ENCODE measurements around the gene MED4.
A peak's percentile ranks its signal among the peaks of the same experiment; 100 is the strongest.

The MED4 gene

GRCh38 chr13:48094781-48095502 lies at the start of gene MED4:
MED4 (minus strand) TSS chr13:48095104; CDS start chr13:48095078, 26 bp downstream.
- DNase-seq (ENCODE audit: low read depth, low spot score) = peak; percentile 94

GRCh38 chr13:48144413-48145035 lies 49.6 kb upstream of the MED4 start:
- DNase-seq (ENCODE audit: low read depth, low spot score) = no peak

GRCh38 chr13:48142436-48142835 lies 47.5 kb upstream of the MED4 start:
- no peak for DNase-seq (ENCODE audit: low read depth, low spot score)

- DNase-seq (ENCODE audit: low read depth, low spot score) = no peak
Measured at GRCh38 chr13:48138270-48138669, 43.4 kb upstream of the MED4 start.

GRCh38 chr13:48132961-48133360 lies 38.1 kb upstream of the MED4 start:
- DNase-seq (ENCODE audit: low read depth, low spot score) = no peak

GRCh38 chr13:48131533-48131932 lies 36.6 kb upstream of the MED4 start:
- no peak for DNase-seq (ENCODE audit: low read depth, low spot score)

- no peak for DNase-seq (ENCODE audit: low read depth, low spot score)
Measured at GRCh38 chr13:48126944-48127830, 32.3 kb upstream of the MED4 start.

GRCh38 chr13:48125794-48126228 lies 30.9 kb upstream of the MED4 start:
- no peak for DNase-seq (ENCODE audit: low read depth, low spot score)

GRCh38 chr13:48123812-48124211 lies 28.9 kb upstream of the MED4 start:
- no peak for DNase-seq (ENCODE audit: low read depth, low spot score)

- DNase-seq (ENCODE audit: low read depth, low spot score) = no peak
Measured at GRCh38 chr13:48121733-48122132, 26.8 kb upstream of the MED4 start.

GRCh38 chr13:48120241-48120640 lies 25.3 kb upstream of the MED4 start:
- DNase-seq (ENCODE audit: low read depth, low spot score) = no peak

- DNase-seq (ENCODE audit: low read depth, low spot score) = no peak
Measured at GRCh38 chr13:48118030-48118429, 23.1 kb upstream of the MED4 start.

GRCh38 chr13:48116808-48117207 lies 21.9 kb upstream of the MED4 start:
- DNase-seq (ENCODE audit: low read depth, low spot score) = no peak

GRCh38 chr13:48113756-48114130 lies 18.8 kb upstream of the MED4 start:
- no peak for DNase-seq (ENCODE audit: low read depth, low spot score)

- DNase-seq (ENCODE audit: low read depth, low spot score) = no peak
Measured at GRCh38 chr13:48112896-48113755, 18.2 kb upstream of the MED4 start.

- DNase-seq (ENCODE audit: low read depth, low spot score) = no peak
Measured at GRCh38 chr13:48110931-48111721, 16.2 kb upstream of the MED4 start.

- no peak for DNase-seq (ENCODE audit: low read depth, low spot score)
Measured at GRCh38 chr13:48110132-48110868, 15.4 kb upstream of the MED4 start.

GRCh38 chr13:48108106-48108505 lies 13.2 kb upstream of the MED4 start:
- no peak for DNase-seq (ENCODE audit: low read depth, low spot score)

GRCh38 chr13:48097793-48098192 lies 2.9 kb upstream of the MED4 start:
- DNase-seq (ENCODE audit: low read depth, low spot score) = no peak

- no peak for DNase-seq (ENCODE audit: low read depth, low spot score)
Measured at GRCh38 chr13:48096670-48097069, 1.8 kb upstream of the MED4 start.

Measured in activated naive CD8-positive, alpha-beta T cell treated with anti-CD3 and anti-CD28 coated beads, Interleukin-2, amount 50 U/mL, for 16 hours (primary cell).